Measurements from ENCODE around the gene VAC14.

GRCh38 chr16:70710422-70711210, 90.3 kb downstream of the VAC14 start:
- TF ChIP-seq EZH2 (IDR thresholded peaks at IDR 0.05): no peak
- TF ChIP-seq POLR2AphosphoS5 (IDR thresholded peaks at IDR 0.05; ENCODE audit: borderline replicate concordance, low read depth, low read length): no peak
- TF ChIP-seq FOXP2 (optimal IDR thresholded peaks at IDR 0.05; ENCODE audit: control extremely low read depth, extremely low read length, insufficient read depth): no peak
